ENCODE measurements around the gene PAM16.

Gene PAM16

GRCh38 chr16:4318967-4319366 lies 32.2 kb downstream of the PAM16 start:
- H3K9me3 ChIP-seq (ENCODE audit: control insufficient read depth, insufficient read depth, low read depth, low read length), result no peaks in the 10 kb centered on the region
- TF ChIP-seq ZNF140 (tag by site-specific recombination; IDR thresholded peaks at IDR 0.05) (no peak), MZF1 (tag by site-specific recombination; IDR thresholded peaks at IDR 0.05; ENCODE audit: borderline replicate concordance) (no peak), GLIS1 (tag by site-specific recombination; IDR thresholded peaks at IDR 0.05) (0 out of 2 replicates have a peak, but pooled peaks have one; percentile 24), PATZ1 (tag by site-specific recombination; IDR thresholded peaks at IDR 0.05) (0 out of 2 replicates have a peak, but pooled peaks have one; percentile 3)
- no peak overlapping the region for H3K4me3 ChIP-seq (ENCODE audit: low read depth, low read length)
- H3K27ac ChIP-seq (ENCODE audit: extremely low read depth, low read depth, low read length), result no peak overlapping the region
- CTCF ChIA-PET, result interaction anchor here (1.1 kb wide), 1 partner anchor 11 kb away, joined by 3 read pairs; no protein-coding TSS in a partner anchor
- no peaks in the 10 kb centered on the region for H3K36me3 ChIP-seq (ENCODE audit: control insufficient read depth in 2 of 2, insufficient read depth in 1 of 2, low read length in 2 of 2)
- POLR2A ChIA-PET, result no interaction called here
- peaks cover 4% of the 10 kb centered on the region; the same call in 1 of the 2 replicates for H3K4me1 ChIP-seq (ENCODE audit: control insufficient read depth, insufficient read depth, low read length)

GRCh38 chr16:4318451-4318910 lies 32.6 kb downstream of the PAM16 start:
- ChIA-PET POLR2A (interaction anchor here (0.6 kb wide), 1 partner anchor 17 kb away, joined by 3 read pairs; no protein-coding TSS in a partner anchor), CTCF (interaction anchor here (1.1 kb wide), 1 partner anchor 12 kb away, joined by 3 read pairs; no protein-coding TSS in a partner anchor)
- Histone ChIP-seq H3K36me3 (ENCODE audit: control insufficient read depth in 2 of 2, insufficient read depth in 1 of 2, low read length in 2 of 2) (no peaks in the 10 kb centered on the region), H3K9me3 (ENCODE audit: control insufficient read depth, insufficient read depth, low read depth, low read length) (no peaks in the 10 kb centered on the region), H3K4me3 (ENCODE audit: low read depth, low read length) (no peak overlapping the region), H3K4me1 (ENCODE audit: control insufficient read depth, insufficient read depth, low read length) (peaks cover 4% of the 10 kb centered on the region; the same call in 1 of the 2 replicates), H3K27ac (ENCODE audit: extremely low read depth, low read depth, low read length) (no peak overlapping the region)
- TF ChIP-seq ZNF362 (tag by site-specific recombination; IDR thresholded peaks at IDR 0.05) (no peak), TRIM28 (IDR thresholded peaks at IDR 0.05; ENCODE audit: borderline replicate concordance, low read length) (no peak), ZNF776 (tag by site-specific recombination; IDR thresholded peaks at IDR 0.05; ENCODE audit: borderline replicate concordance) (no peak), ZNF670 (tag by site-specific recombination; IDR thresholded peaks at IDR 0.05; ENCODE audit: low read depth) (no peak), OVOL3 (tag by site-specific recombination; IDR thresholded peaks at IDR 0.05) (no peak), PATZ1 (tag by site-specific recombination; IDR thresholded peaks at IDR 0.05) (0 out of 2 replicates have a peak, but pooled peaks have one; percentile 15), SP7 (tag by site-specific recombination; IDR thresholded peaks at IDR 0.05) (no peak), MZF1 (tag by site-specific recombination; IDR thresholded peaks at IDR 0.05; ENCODE audit: borderline replicate concordance) (no peak), ZSCAN18 (tag by site-specific recombination; IDR thresholded peaks at IDR 0.05) (no peak), ZBTB20 (tag by site-specific recombination; IDR thresholded peaks at IDR 0.05) (peak; percentile 80)
